Thyroid gland (tissue), 4 donors: ENCODE data around the gene TGFB1.

ENCODE experiments used
- POLR2A ChIP-seq, 2 donors: fragments of 450-650 bp; IDR thresholded peaks; one replicate each; pipeline ENCODE4 v1.6.1; 2017; ENCODE audit warnings: antibody characterized with exemption in 2 of 2, mild to moderate bottlenecking in 2 of 2, moderate library complexity in 1 of 2
- TF ChIP-seq, protein P1 (sequence below), 6 experiments: fragments of 200-600 bp in 3 of 6; fragments of 450-650 bp in 3 of 6; sonication (generic) in 3 of 6; IDR thresholded peaks; one replicate each; pipeline ENCODE4 v1.5.1; 2016 to 2019; ENCODE audit warnings: antibody characterized with exemption in 6 of 6, mild to moderate bottlenecking in 2 of 6, inconsistent platforms in 1 of 6, moderate library complexity in 1 of 6

- TF ChIP-seq, protein P1, sequence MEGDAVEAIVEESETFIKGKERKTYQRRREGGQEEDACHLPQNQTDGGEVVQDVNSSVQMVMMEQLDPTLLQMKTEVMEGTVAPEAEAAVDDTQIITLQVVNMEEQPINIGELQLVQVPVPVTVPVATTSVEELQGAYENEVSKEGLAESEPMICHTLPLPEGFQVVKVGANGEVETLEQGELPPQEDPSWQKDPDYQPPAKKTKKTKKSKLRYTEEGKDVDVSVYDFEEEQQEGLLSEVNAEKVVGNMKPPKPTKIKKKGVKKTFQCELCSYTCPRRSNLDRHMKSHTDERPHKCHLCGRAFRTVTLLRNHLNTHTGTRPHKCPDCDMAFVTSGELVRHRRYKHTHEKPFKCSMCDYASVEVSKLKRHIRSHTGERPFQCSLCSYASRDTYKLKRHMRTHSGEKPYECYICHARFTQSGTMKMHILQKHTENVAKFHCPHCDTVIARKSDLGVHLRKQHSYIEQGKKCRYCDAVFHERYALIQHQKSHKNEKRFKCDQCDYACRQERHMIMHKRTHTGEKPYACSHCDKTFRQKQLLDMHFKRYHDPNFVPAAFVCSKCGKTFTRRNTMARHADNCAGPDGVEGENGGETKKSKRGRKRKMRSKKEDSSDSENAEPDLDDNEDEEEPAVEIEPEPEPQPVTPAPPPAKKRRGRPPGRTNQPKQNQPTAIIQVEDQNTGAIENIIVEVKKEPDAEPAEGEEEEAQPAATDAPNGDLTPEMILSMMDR (IDR thresholded peaks at IDR 0.05) = no peak
- TF ChIP-seq POLR2A (IDR thresholded peaks at IDR 0.05) = no peak
These were observed 42.6 kb downstream of the TGFB1 start for GRCh38 chr19:41311072-41311471.
